ENCODE results near the gene HDAC4.

DNA sequence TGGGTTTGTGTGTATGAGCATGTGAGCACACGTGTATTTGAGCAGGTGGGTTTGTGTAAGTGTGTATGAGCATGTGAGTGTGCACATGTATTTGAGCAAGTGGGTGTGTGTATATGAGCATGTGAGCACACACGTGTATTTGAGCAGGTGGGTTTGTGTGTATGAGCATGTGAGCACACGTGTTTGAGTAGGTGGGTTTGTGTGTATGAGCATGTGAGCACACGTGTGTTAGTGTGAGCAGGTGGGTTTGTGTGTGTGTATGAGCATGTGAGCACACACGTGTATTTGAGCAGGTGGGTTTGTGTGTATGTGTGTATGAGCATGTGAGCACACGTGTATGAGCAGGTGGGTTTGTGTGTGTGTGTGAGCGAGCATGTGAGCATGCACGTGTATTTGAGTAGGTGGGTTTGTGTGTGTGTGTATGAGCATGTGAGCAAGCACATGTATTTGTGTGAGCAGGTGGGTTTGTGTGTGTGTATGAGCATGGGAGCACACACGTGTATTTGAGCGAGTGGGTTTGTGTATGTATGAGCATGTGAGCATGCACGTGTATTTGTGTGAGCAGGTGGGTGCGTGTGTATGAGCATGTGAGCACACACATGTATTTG, 383.2 kb downstream of the HDAC4 start:
- TF ChIP-seq POLR2A (IDR thresholded peaks at IDR 0.05) = no peak
- TF ChIP-seq CTCF (IDR thresholded peaks at IDR 0.05) = no peak
